HG03469 (cell line): ENCODE measurements around the gene KDM8.
"Not testable (repeated sequence)": the region's sequence is repeated elsewhere in the genome, so short reads cannot be mapped to it uniquely, and the experiment has no call there.

Experiments
- ATAC-seq: cut with Tn5 transposase; IDR thresholded peaks from one replicate; pipeline ENCODE4 v1.9.1; 2021; ENCODE audit warnings: mild to moderate bottlenecking, moderate library complexity, moderate number of reproducible peaks; ENCODE audit not compliant: unreplicated experiment

KDM8 gene

DNA sequence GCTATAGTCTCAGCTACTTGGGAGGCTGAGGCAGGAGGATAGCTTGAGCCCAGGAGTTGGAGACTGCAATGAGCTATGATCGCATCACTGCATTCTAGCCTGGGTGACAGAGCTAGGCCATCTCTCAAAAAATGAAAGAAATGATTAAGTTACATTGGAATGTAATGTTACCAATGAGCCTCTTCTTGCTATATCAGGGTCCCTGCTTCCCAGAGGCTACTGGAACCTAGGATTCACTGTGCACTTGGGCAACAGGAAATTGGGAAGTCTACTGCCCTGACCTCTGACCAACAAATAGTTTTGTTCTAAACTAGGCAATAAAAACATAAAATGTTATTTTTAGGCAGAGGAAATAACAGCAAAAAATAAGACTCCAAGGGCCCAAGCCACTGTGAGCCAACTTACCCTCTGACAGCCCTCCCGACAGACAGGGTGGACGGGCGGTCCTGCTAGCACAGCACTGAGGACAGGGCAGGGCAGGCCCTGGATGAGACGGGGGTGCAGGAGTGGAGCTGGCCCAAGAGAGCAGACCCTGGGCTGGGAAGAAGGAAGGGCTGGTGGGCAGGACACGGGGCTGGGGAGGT is 37.7 kb downstream of the KDM8 start:
- no peak for ATAC-seq

DNA sequence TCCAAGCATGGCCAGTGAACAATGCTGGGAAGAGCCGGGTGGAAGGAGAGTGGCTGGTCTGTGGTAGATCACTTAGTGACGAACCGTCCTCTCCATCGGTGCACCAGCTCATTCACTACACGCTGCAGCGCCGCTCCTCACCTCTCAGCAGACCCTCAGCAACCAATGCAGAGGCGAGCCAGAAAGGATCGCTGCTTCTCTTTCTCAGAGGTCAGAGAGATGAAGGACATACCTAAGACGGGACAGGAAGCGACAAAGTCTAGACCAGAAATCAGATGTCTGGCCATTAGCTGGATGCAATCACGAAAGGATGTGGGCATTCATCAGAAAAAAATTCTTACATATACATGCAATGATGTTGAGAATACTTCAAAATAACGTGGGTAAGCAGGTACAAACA is 38.3 kb downstream of the KDM8 start:
- no peak for ATAC-seq

DNA sequence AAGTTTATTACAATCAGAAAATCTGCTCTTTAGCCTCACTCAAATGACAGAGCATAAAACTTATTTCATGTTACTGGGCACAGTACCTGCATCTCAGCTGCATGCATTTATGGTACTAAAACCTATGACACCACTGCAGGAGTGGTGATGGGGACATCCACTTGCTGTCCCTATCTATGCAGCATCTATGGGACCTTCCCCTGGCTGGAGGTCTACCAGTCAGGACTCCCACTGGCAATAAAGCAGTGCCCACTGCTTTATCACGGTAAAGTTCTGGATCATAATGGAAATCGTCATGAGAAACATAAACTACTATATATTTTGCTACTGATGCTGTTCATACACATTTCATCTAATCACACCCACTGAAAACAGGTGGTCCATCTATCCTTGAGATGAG is 39.1 kb downstream of the KDM8 start:
- no peak for ATAC-seq

DNA sequence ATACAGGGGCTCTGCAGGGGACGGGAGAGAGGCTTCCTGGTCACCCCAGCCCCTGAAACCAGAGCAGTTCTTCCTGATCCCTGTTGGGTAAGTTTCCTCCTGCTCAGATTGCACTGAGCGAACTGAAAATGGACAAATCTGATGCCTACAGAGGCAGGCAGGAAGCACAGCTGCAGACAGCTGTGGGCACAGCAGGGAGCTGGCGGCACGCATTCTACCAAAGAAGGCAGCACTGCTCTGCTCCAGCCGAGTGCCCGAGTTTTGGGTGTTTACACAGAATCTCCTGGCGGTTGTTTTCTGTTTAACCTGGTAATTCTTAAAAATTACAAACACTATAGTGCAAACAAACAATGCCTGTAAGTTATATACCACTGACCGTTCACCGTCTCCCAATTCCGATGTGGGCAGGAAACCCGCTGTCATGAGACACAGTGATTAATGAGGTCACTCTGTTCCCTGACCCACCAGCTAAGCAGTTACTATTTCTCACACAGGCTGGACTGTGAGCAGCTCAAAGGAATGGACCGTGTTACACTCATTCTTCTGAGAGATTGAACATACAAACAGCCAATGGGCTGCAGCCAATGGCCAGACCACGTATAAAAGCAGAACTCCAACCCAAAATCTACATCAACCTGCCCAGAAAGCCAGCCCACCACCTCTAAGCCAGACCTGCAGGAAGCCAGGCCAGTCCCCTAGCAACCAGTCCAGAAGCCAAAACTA is 39.7 kb downstream of the KDM8 start:
- ATAC-seq: no peak

DNA sequence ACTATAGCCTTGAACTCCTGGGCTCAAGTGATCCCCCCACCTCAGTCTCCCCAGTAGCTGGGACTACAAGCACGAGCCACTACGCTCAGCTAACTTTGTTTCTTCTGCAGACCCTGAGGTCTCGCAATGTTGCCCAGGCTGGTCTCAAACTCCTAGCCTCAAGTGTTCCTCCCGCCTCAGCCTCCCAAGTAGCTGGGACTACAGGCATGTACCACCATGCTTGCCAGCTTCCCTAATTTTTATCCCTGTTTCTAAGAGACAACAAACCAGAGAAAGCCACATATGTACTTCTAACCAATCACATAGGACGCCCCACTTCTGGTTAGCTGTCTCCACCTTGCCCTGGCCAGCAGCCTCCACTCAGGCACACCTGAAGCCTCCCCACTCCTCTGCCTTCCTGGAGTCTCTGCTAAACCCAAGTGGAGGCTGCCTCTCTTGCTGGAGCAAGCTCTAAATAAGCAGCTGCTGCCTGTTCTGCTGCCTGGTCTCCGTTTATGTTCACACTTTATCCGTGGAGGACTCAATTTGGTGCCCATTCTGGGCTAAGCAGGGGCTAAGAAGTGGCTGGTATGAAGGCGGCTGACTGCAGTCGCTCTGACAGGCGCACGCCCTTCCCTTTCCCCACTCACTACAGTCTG is 40.5 kb downstream of the KDM8 start:
- no peak for ATAC-seq

DNA sequence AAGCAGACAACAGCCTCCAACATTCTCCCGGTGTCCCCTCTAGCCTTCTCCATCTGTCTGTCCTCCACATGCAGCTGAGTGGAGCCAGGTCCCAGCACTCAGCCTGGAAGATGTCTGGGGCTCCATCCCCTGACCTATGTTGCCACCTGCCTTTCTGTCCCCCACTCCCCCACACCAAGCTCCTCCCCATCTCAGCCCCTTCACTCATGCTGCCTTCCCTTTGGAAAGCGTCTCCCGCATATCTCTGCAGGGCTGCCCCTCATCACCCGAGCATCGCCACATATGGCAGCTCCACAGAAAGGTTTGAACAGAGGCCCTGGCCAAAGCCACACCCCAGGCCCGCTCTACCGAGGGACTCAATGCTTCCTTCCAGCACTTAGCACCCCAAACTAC is 41.0 kb downstream of the KDM8 start:
- ATAC-seq: no peak

DNA sequence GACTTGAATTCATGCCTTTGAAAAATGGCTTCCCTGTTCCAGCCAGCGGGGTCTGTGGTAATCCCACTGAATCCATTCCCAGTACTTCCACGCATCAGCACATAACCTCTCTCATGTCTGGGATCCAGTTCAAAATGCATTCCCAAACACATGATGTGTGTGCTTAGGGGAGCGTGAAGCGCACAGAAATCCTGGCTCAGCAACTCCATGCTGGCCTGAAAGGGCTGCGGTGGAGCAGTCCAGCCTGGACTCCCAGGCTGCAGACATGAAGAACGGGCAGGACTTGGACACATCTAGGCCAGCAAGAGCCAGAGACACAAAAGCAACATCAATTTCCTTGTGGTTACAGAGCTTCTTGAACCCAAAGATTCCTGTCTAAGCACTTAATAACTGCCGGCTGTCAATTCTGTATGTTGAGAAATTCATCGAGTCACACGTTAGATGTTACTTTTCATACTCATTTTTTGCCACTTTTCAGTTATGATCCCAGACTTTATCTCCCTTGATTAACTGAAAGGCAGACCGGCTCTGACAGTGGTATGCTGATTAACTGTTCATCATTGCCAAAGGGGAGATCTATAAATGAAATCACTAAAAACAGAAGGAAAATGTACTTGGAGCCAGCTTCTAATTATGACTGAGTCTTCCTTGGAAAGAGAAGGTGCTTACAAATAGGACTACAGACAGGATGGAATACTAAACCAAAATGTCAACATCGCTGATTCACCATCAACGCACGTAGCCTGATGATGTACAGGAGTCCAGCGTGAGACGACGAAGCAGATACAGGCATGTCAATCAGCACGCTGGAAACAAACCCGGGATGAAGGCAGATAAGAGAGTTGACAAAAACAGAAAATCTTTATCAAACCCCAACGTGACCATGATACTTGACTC is 42.2 kb downstream of the KDM8 start:
- ATAC-seq: no peak

DNA sequence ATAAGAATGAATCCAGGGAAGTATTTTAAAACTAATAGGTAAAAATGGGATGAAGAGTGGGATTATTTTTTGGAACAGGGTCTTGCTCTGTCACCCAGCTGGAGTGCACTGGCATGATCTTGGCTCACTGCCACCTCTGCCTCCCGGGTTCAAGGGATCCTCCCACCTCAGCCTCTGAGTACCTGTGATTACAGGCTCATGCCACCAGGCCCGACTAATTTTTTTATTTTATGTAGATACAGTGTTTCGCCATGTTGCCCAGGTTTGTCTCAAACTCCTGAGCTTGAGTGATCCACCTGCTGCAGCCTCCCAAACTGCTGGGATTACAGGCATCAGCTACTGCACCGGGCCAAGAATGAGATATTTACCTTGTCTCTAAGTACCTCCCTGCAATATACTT is 43.1 kb downstream of the KDM8 start:
- no peak for ATAC-seq

DNA sequence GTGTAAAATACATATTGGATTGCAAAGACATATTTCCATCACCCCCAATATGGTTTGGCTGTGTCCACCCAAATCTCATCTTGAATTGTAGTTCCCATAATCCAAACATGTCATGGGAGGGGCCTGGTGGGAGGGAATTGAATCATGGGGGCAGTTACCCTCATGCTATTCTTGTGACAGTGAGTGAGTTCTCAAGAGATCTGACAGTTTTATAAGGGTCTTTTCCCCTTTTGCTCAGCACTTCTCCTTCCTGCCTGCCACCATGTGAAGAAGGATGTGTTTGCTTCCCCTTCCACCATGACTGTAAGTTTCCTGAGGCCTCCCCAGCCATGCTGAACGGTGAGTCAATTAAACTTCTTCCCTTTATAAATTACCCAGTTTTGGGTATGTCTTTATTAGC is 43.8 kb downstream of the KDM8 start:
- not testable (repeated sequence) for ATAC-seq

DNA sequence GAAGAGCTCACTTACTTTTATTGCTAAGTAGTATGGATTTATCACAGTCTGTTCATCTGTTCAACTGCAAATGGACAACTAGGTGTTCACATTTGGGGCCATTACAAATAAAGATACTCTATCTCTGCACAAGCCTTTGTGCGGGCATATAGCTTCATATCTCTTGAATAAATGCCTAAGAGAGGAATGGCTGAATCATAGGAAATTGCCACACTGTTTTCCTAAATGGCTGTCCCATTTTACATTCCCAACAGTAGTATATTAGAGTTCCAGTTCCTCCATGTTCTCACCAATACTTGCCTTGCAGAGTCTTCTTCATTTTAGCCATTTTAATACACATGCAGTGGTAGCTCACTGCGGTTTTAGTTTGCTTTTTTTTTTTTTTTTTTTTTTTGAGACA is 44.7 kb downstream of the KDM8 start:
- ATAC-seq: no peak

DNA sequence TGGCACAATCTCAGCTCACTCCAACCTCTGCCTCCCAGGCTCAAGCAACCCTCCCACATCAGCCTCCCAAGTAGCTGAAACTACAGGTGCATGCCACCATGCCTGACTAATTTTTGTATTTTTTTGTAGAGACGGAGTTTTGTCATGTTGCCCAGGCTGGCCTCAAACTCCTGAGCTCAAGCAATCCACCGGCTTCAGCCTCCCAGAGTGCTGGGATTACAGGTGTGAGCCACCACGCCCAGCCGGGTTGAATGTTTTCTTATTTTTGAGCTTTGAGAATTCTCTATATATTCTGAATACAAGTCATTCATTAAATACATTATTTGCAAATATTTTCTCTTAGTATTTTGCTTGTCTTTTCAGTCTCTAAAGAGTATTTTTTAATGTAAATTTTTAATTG is 45.6 kb downstream of the KDM8 start:
- not testable (repeated sequence) for ATAC-seq

DNA sequence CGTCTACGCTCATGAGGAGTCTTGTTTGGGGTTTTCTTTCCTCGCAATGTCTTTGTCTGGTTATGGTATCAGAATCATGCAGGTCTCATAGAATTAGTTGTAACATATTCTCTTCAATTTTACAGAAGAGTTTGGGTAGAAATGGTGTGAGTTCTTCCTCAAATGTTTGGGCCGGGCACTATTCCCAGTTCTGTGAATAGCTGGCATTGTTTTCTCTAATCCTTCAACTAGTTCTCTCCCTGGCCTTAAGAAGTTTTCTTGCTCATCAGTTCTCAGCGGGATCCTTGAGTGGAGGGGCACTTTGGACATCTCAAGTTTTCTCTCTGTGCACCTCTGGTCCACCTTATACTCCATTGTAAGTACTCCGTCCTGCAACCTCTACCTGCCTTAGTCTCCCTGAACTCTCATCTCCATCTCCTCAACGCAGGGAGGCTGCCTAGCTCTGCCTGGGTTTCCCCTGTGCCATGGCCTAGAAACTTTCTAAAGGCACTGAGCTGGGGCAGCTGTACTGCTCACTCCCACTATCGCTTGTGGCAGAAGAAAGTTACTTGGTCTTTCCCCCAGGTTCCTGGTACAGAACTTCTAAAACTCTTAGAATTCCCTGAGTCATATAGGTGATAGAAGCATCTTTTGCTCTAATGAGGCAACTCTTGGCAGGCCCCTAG is 48.3 kb downstream of the KDM8 start:
- ATAC-seq: no peak

DNA sequence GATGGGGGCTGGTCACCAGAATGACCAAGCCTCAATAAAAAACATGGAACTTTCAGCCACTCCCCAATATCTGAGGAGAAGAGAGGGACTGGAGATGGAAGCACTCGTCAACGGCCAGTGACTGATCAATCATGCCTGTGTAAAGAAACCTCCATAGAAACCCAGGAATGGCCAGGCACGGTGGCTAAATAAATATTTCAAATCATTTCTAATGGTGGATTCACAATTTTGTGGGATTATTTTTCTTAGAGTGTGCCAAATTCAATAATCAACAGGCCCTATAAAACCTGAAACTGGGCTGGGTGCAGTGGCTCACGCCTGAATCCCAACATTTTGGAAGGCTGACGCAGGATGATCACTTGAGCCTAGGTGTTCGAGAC is 48.9 kb downstream of the KDM8 start:
- ATAC-seq: no peak

DNA sequence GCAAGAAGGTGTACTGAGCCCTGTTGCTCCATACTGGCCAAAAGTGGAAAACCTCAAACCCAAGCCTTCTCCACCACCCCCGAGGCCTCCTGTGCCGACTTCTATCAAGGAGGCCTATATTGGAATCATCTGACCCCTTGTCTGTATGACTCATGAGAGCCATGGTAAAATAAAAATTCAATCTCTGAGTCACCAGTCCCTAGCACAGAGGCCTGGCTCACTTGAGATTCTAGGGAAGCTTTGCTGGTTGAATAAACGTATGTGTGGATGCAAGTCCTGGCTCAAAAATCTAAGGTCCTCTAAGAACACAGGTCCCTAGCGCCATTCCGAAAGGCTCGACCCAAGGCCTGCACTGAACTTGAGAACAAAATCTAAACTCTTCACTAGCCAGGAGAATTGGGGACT is 50.2 kb downstream of the KDM8 start:
- ATAC-seq: no peak

DNA sequence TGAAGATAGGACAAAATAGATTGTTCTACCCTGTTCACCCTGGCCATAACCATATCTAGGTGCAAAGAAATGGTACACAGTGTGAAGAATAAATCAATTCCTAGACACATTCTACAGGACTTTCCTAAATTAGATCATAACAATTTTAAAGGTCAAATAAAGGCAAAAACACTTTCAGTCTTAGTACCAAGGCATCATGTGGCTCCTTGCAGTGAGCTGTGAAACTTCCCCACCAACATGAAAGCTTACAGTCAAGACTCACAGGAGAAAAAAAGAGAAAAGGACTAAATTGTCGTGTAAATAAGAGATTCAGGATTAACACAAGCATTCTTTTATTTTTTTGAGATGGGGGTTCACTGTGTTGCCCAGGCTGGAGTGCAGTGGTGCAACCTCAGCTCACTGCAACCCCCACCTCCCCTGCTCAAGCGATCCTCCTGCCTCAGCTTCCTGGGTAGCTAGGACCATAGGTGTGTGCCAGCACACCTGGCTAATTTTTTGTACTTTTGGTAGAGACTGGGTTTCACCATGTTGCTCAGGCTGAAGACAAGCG is 51.0 kb downstream of the KDM8 start:
- peak; percentile 61 for ATAC-seq

DNA sequence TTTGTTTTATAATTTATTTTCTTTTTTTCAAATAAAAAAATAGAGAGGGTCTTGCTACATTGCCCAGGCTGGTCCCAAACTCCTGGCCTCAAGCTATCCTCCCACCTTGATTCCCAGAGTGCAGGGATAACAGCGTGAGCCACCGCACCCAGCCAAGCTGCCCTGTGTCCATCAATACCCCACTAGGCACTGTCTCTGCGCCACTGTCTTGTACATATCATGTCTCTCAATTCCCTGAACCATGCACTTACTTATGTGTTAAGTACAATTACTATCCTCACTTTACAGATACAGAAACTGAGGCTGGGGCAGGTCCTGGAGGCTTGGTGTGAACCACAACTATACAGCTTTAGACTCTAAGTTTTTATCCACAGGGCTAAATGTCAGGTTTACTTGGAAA is 53.5 kb downstream of the KDM8 start:
- ATAC-seq: no peak

DNA sequence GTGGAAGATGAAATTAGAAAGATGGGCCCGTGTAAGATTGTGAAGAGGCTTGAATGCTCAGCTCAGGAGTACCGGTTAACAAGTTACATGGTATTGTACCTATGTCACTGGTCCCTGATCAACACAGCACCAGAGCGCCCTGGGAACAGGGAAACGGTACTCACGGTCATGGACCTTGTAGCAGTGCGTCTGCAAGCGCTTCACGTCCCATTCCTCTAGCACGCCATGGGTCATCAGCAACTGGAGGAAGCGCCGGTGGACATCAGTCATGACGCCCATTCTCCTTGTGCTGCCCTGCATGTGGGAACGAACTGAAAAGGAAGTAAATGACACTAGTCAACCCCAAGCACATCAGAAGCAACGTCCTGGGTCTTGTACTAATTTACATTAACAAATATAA is 53.9 kb downstream of the KDM8 start:
- ATAC-seq: no peak

DNA sequence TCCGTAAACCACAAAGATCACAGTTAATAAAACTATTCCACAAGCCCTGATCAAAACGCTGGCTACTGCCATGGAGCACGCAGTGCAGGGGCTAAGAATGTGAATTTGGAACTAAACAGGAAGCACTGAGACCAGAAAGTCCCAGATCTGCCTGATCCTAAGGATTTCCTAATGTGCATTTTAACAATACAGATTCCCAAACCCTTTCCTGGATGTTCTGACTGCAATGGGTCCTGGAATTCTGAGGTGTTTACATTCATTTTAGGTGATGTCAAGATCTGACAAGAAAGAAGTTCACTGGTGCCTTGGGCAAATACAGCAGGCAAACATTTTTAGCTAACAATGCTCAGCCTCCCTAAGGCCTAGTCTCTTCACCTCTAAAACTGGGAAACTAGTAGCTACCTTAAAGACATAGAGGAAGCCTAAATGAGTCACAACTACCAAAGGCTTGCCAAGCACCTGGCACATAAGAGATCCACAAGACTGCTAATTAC is 55.0 kb downstream of the KDM8 start:
- no peak for ATAC-seq

DNA sequence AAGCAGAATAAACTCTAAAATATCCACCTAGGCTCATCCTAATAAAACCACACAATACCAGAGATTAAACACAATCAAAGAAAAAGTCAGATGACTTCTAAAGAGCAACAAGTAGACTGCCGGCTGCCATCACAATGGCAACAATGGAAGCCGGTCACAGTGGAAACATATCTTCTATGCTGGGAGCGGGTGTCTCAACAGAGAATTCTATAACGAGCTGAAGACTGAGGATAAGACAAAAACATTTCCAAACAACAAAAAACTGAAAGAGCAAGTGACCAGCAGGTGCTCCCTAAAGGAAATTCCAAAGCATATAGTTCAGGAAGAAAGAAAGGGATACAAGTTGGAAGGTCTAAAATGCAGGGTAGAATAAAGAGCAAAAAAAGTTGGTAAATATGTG is 56.4 kb downstream of the KDM8 start:
- no peak for ATAC-seq

DNA sequence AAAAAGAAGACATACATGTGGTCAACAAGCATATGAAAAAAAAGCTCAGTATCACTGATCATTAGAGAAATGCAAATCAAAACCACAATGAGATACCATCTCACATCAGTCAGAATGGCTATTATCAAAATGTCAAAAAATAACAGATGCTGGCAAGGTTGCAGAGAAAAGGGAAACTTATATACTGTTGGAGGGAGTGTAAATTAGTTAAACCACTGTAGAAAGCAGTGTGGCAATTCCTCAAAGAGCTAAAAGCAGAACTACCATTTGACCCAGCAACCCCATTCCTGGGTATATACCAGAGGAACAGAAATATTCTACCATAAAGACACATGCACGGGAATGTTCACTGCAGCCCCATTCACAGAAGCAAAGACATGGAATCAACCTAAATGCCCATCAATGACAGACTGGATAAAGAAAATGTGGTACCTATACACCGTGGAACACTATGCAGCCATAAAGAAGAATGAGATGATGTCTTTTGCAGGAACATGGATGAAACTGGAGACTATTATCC is 59.6 kb downstream of the KDM8 start:
- ATAC-seq: not testable (repeated sequence)
